HCT116 (cell line): ENCODE data around the gene LORICRIN. TPM values are rescaled to one million over a fixed set of nuclear protein-coding genes. Genes with fewer than 3 reads are reported as not detected.

Source experiments
- ATAC-seq: fragments of 200-7000 bp; cut with Tn5 transposase; 2 replicates; pipeline ENCODE4 v1.9.1; 2020; ENCODE audit warnings: mild to moderate bottlenecking, moderate library complexity
- BruUV-seq: library from RNA; stranded (reverse); fragments of 400-500 nt; replicated peaks from 2 replicates; lab custom pipeline; 2021; lab: Mats Ljungman, UMichigan
- CTCF ChIA-PET: fragments of 300-600 bp; sonication (Branson Sonifier 250); formaldehyde crosslinking; loops from one replicate; lab custom pipeline; 2021; ENCODE audit warnings: antibody characterized with exemption; lab: Charles Lee
- POLR2A ChIA-PET: fragments of 300-600, 350-600 bp; sonication (Branson Sonifier 250); formaldehyde crosslinking; loops from one replicate; lab custom pipeline; 2021; ENCODE audit warnings: antibody characterized with exemption; lab: Charles Lee
- RAD21 ChIA-PET, 2 experiments: fragments of 300-600 bp; sonication (Branson Sonifier 250); formaldehyde crosslinking; loops; one replicate each; lab custom pipeline; 2023; ENCODE audit warnings: low total read pairs in 2 of 2; ENCODE audit not compliant: uncharacterized antibody in 2 of 2, unreplicated experiment in 2 of 2, low non-redundant PET in 1 of 2; lab: Charles Lee
- DNase-seq: peaks from one replicate; pipeline ENCODE4 v3.0.0-alpha.2; 2010; ENCODE audit warnings: low read depth, low spot score
- H2AFZ ChIP-seq: fragments of 200-600 bp; shearing (Covaris generic), sonication (generic); 2 replicates; pipeline ENCODE4 v1.6.1; 2017; ENCODE audit warnings: low read depth, mixed run types, mixed read lengths, antibody characterized with exemption, low read length; ENCODE audit not compliant: poor library complexity, severe bottlenecking
- H3K27ac ChIP-seq: 2 replicates; pipeline ENCODE4 v1.5.1; 2012; ENCODE audit warnings: low read depth, low read length
- H3K27me3 ChIP-seq: fragments of 200-600 bp; sonication (generic); 2 replicates; pipeline ENCODE4 v1.6.1; 2016; ENCODE audit warnings: mixed run types, low read length, mixed read lengths; ENCODE audit not compliant: insufficient read depth
- H3K36me3 ChIP-seq, 2 experiments: fragments of 200-500 bp in 1 of 2; fragments of 200-600 bp in 1 of 2; sonication (Bioruptor generic) in 1 of 2; sonication (generic) in 1 of 2; 2 replicates each; pipeline versions ENCODE4 v1.5.1 to v1.6.1; 2014 to 2016; ENCODE audit warnings: low read length in 2 of 2, inconsistent platforms in 1 of 2, mixed read lengths in 1 of 2, mixed run types in 1 of 2; ENCODE audit not compliant: insufficient read depth in 2 of 2, control insufficient read depth in 1 of 2
- H3K4me1 ChIP-seq, 2 experiments: fragments of 200-600 bp in 1 of 2; sonication (generic) in 1 of 2; 2 replicates each; pipeline versions ENCODE4 v1.5.1 to v1.6.1; 2012 to 2017; ENCODE audit warnings: low read length in 2 of 2, inconsistent platforms in 1 of 2, mild to moderate bottlenecking in 1 of 2, mixed read lengths in 1 of 2, mixed run types in 1 of 2, moderate library complexity in 1 of 2; ENCODE audit not compliant: insufficient read depth in 2 of 2, control insufficient read depth in 1 of 2
- H3K4me2 ChIP-seq: fragments of 200-600 bp; sonication (generic); 2 replicates; pipeline ENCODE4 v1.6.1; 2017; ENCODE audit warnings: mixed run types, low read length, mixed read lengths
- H3K4me3 ChIP-seq, 2 experiments: fragments of 200-600 bp in 1 of 2; sonication (generic) in 1 of 2; replicated peaks in 1 of 2; 2 replicates each; pipeline ENCODE4 v1.5.1; 2011 to 2016; ENCODE audit warnings: low read length in 2 of 2, control low read depth in 1 of 2, low read depth in 1 of 2, mild to moderate bottlenecking in 1 of 2, mixed read lengths in 1 of 2, mixed run types in 1 of 2
- H3K79me2 ChIP-seq: fragments of 200-600 bp; sonication (generic); 2 replicates; pipeline ENCODE4 v1.6.1; 2017; ENCODE audit warnings: mild to moderate bottlenecking, mixed run types, low read length, moderate library complexity, mixed read lengths; ENCODE audit not compliant: insufficient read depth
- H3K9ac ChIP-seq: fragments of 200-600 bp; sonication (generic); 2 replicates; pipeline ENCODE4 v1.6.1; 2016; ENCODE audit warnings: low read length, mixed read lengths
- H3K9me2 ChIP-seq: fragments of 200-600 bp; sonication (generic), shearing (Covaris generic); 2 replicates; pipeline ENCODE4 v1.6.1; 2017; ENCODE audit warnings: mixed run types, mild to moderate bottlenecking, moderate library complexity; ENCODE audit not compliant: insufficient read depth
- H3K9me3 ChIP-seq, 2 experiments: fragments of 200-500 bp in 1 of 2; fragments of 200-600 bp in 1 of 2; sonication (Bioruptor generic) in 1 of 2; sonication (generic) in 1 of 2; 2 replicates each; pipeline ENCODE4 v1.6.1; 2014 to 2017; ENCODE audit warnings: low read length in 2 of 2, mixed read lengths in 2 of 2, inconsistent platforms in 1 of 2, low read depth in 1 of 2, mild to moderate bottlenecking in 1 of 2, mixed run types in 1 of 2, moderate library complexity in 1 of 2; ENCODE audit not compliant: control insufficient read depth in 1 of 2, insufficient read depth in 1 of 2
- H4K20me1 ChIP-seq: fragments of 200-600 bp; sonication (generic), shearing (Covaris generic); 2 replicates; pipeline ENCODE4 v1.6.1; 2017; ENCODE audit warnings: mixed run types, mild to moderate bottlenecking, moderate library complexity; ENCODE audit not compliant: insufficient read depth
- CEBPB ChIP-seq: IDR thresholded peaks from 2 replicates; pipeline ENCODE4 v1.6.1; 2012; ENCODE audit warnings: low read depth
- EGR1 ChIP-seq: IDR thresholded peaks from 2 replicates; pipeline ENCODE4 v1.6.1; 2012; ENCODE audit warnings: low read depth
- EZH2 ChIP-seq: fragments of 200-600 bp; sonication (generic); IDR thresholded peaks from 2 replicates; pipeline ENCODE4 v1.6.1; 2017; ENCODE audit warnings: antibody characterized with exemption, mixed run types
- FOSL1 ChIP-seq: IDR thresholded peaks from 2 replicates; pipeline ENCODE4 v1.6.1; 2012; ENCODE audit warnings: low read depth
- JUND ChIP-seq: IDR thresholded peaks from 2 replicates; pipeline ENCODE4 v1.6.1; 2012
- POLR2A ChIP-seq: IDR thresholded peaks from 2 replicates; pipeline ENCODE4 v1.7.0; 2011; ENCODE audit warnings: borderline replicate concordance; ENCODE audit not compliant: insufficient read depth, insufficient read length; ENCODE audit errors: extremely low read depth
- RAD21 ChIP-seq: IDR thresholded peaks from 2 replicates; pipeline ENCODE4 v1.6.1; 2012; ENCODE audit warnings: low read depth, mild to moderate bottlenecking
- SIN3A ChIP-seq: IDR thresholded peaks from 2 replicates; pipeline ENCODE4 v1.6.1; 2012; ENCODE audit warnings: low read depth
- ZFX ChIP-seq: fragments of 450-650 bp; IDR thresholded peaks from 2 replicates; pipeline ENCODE4 v1.6.1; 2017
- intact Hi-C: fragments of 100-400 bp; cut with micrococcal nuclease; formaldehyde crosslinking; loops from 2 replicates; pipeline ENCODE4 v1.10.0; 2022
- total RNA-seq: library from RNA; stranded (reverse); gene quantifications from one replicate; pipeline ENCODE4 v1.2.1, GENCODE V29; 2021; ENCODE audit not compliant: unreplicated experiment
- TF ChIP-seq, protein P1 (sequence below): IDR thresholded peaks from 2 replicates; pipeline ENCODE4 v1.6.1; 2012; ENCODE audit warnings: low read depth
- TF ChIP-seq, protein P2 (sequence below): IDR thresholded peaks from 2 replicates; pipeline ENCODE4 v1.6.1; 2011; ENCODE audit warnings: mild to moderate bottlenecking, low read length, moderate library complexity; ENCODE audit not compliant: insufficient replicate concordance; ENCODE audit errors: extremely low read depth
- TF ChIP-seq, protein P3 (sequence below): IDR thresholded peaks from 2 replicates; pipeline ENCODE4 v1.6.1; 2012
- TF ChIP-seq, protein P4 (sequence below), 3 experiments: fragments of 200-600 bp in 1 of 3; sonication (generic) in 1 of 3; IDR thresholded peaks in 2 of 3; conservative IDR thresholded peaks in 1 of 3; 2 replicates each; pipeline ENCODE4 v1.5.1; 2012 to 2017; ENCODE audit warnings: low read depth in 2 of 3, low read length in 2 of 3, antibody characterized with exemption in 1 of 3, borderline replicate concordance in 1 of 3, control low read depth in 1 of 3, mild to moderate bottlenecking in 1 of 3, mixed read lengths in 1 of 3, mixed run types in 1 of 3, moderate library complexity in 1 of 3; ENCODE audit not compliant: insufficient read depth in 1 of 3

Gene LORICRIN
- total RNA-seq, 1 experiment from 2014 or later: not detected

DNA sequence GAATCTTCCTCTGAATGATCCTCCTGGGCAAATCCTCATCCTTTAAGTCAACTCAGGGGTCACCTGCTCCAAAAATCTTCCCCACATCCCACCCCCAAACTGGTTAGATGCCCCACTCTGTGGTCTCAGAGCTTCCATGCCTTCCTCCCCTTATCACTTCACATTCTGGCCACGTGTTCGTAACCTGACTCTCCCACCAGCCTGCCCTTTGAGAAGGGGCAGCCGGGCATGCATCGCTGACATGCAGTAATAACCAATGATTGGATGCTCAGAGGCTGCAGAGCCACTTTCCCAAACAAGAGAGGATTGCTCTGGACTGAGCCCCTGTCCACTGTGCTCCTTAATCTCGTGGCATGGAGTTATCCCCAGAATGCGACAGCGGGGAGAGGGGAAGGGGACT, 49.3 kb upstream of the LORICRIN start:
- RAD21 ChIA-PET: no interaction called here
- Histone ChIP-seq H3K9me2 (no peaks in the 10 kb centered on the region), H3K27ac (no peak overlapping the region), H3K27me3 (peaks cover 51% of the 10 kb centered on the region), H4K20me1 (no peaks in the 10 kb centered on the region), H2AFZ (no peak overlapping the region), H3K4me3 (no peak overlapping the region), H3K4me2 (no peak overlapping the region), H3K9ac (no peak overlapping the region), H3K36me3 (no peaks in the 10 kb centered on the region), H3K9me3 (no peaks in the 10 kb centered on the region), H3K4me1 (no peaks in the 10 kb centered on the region), H3K79me2 (no peaks in the 10 kb centered on the region)
- no peak for DNase-seq
- BruUV-seq: no TSS peak
- no peak for ATAC-seq
- no peak for TF ChIP-seq POLR2A
- TF ChIP-seq EZH2: no peak
- TF ChIP-seq ZFX: no peak
- TF ChIP-seq, protein P1, sequence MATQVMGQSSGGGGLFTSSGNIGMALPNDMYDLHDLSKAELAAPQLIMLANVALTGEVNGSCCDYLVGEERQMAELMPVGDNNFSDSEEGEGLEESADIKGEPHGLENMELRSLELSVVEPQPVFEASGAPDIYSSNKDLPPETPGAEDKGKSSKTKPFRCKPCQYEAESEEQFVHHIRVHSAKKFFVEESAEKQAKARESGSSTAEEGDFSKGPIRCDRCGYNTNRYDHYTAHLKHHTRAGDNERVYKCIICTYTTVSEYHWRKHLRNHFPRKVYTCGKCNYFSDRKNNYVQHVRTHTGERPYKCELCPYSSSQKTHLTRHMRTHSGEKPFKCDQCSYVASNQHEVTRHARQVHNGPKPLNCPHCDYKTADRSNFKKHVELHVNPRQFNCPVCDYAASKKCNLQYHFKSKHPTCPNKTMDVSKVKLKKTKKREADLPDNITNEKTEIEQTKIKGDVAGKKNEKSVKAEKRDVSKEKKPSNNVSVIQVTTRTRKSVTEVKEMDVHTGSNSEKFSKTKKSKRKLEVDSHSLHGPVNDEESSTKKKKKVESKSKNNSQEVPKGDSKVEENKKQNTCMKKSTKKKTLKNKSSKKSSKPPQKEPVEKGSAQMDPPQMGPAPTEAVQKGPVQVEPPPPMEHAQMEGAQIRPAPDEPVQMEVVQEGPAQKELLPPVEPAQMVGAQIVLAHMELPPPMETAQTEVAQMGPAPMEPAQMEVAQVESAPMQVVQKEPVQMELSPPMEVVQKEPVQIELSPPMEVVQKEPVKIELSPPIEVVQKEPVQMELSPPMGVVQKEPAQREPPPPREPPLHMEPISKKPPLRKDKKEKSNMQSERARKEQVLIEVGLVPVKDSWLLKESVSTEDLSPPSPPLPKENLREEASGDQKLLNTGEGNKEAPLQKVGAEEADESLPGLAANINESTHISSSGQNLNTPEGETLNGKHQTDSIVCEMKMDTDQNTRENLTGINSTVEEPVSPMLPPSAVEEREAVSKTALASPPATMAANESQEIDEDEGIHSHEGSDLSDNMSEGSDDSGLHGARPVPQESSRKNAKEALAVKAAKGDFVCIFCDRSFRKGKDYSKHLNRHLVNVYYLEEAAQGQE: no peak
- TF ChIP-seq, protein P2, sequence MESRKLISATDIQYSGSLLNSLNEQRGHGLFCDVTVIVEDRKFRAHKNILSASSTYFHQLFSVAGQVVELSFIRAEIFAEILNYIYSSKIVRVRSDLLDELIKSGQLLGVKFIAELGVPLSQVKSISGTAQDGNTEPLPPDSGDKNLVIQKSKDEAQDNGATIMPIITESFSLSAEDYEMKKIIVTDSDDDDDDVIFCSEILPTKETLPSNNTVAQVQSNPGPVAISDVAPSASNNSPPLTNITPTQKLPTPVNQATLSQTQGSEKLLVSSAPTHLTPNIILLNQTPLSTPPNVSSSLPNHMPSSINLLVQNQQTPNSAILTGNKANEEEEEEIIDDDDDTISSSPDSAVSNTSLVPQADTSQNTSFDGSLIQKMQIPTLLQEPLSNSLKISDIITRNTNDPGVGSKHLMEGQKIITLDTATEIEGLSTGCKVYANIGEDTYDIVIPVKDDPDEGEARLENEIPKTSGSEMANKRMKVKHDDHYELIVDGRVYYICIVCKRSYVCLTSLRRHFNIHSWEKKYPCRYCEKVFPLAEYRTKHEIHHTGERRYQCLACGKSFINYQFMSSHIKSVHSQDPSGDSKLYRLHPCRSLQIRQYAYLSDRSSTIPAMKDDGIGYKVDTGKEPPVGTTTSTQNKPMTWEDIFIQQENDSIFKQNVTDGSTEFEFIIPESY: no peak
- TF ChIP-seq RAD21: no peak
- TF ChIP-seq, protein P3, sequence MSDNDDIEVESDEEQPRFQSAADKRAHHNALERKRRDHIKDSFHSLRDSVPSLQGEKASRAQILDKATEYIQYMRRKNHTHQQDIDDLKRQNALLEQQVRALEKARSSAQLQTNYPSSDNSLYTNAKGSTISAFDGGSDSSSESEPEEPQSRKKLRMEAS: no peak
- no peak for TF ChIP-seq SIN3A
- TF ChIP-seq CEBPB: no peak
- no peak for TF ChIP-seq EGR1
- no peak for TF ChIP-seq JUND
- no peak for TF ChIP-seq FOSL1
- TF ChIP-seq, protein P4, sequence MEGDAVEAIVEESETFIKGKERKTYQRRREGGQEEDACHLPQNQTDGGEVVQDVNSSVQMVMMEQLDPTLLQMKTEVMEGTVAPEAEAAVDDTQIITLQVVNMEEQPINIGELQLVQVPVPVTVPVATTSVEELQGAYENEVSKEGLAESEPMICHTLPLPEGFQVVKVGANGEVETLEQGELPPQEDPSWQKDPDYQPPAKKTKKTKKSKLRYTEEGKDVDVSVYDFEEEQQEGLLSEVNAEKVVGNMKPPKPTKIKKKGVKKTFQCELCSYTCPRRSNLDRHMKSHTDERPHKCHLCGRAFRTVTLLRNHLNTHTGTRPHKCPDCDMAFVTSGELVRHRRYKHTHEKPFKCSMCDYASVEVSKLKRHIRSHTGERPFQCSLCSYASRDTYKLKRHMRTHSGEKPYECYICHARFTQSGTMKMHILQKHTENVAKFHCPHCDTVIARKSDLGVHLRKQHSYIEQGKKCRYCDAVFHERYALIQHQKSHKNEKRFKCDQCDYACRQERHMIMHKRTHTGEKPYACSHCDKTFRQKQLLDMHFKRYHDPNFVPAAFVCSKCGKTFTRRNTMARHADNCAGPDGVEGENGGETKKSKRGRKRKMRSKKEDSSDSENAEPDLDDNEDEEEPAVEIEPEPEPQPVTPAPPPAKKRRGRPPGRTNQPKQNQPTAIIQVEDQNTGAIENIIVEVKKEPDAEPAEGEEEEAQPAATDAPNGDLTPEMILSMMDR (IDR thresholded peaks at IDR 0.05 in 2 of 3, conservative IDR thresholded peaks at IDR 0.05 in 1 of 3; ENCODE audit: borderline replicate concordance in 1 of 3, insufficient read depth in 1 of 3, low read depth in 2 of 3, low read length in 2 of 3): no peak
- intact Hi-C loops: no loop called here
- CTCF ChIA-PET: no interaction called here
- POLR2A ChIA-PET: no interaction called here
